H1 (cell line): ENCODE data around the gene PSIP1. TPM values are rescaled to one million over a fixed set of nuclear protein-coding genes. Genes with fewer than 3 reads are reported as not detected.

Source experiments
- ASH2L ChIP-seq: fragments of 200-600, 300-600 bp; sonication (generic); IDR thresholded peaks from one replicate; pipeline ENCODE4 v1.7.1; 2017; ENCODE audit warnings: low read length
- CHD2 ChIP-seq: IDR thresholded peaks from 2 replicates; pipeline ENCODE4 v1.6.1; 2012; ENCODE audit warnings: low read length, improper control_type of control experiment
- KDM1A ChIP-seq: fragments of 200-600, 300-600 bp; sonication (generic); IDR thresholded peaks from 2 replicates; pipeline ENCODE4 v1.7.1; 2016; ENCODE audit warnings: mild to moderate bottlenecking, low read length, borderline replicate concordance
- KDM4A ChIP-seq: IDR thresholded peaks from one replicate; pipeline ENCODE4 v1.7.1; 2012; ENCODE audit warnings: low read depth, mild to moderate bottlenecking, moderate library complexity, low read length, inconsistent platforms; ENCODE audit not compliant: severe bottlenecking
- POLR2AphosphoS5 ChIP-seq: IDR thresholded peaks from 2 replicates; pipeline ENCODE4 v1.6.1; 2011; ENCODE audit warnings: low read depth, low read length
- RAD21 ChIP-seq, 2 experiments: IDR thresholded peaks in 1 of 2; conservative IDR thresholded peaks in 1 of 2; 2 replicates each; pipeline ENCODE4 v1.6.1; 2011; ENCODE audit warnings: low read depth in 2 of 2, low read length in 2 of 2, improper control_type of control experiment in 1 of 2, inconsistent platforms in 1 of 2, mild to moderate bottlenecking in 1 of 2, moderate library complexity in 1 of 2
- RNF2 ChIP-seq: fragments of 200-900, 300-1000 bp; sonication (generic); IDR thresholded peaks from 2 replicates; pipeline ENCODE4 v1.7.1; 2016; ENCODE audit warnings: borderline replicate concordance, low read depth, mild to moderate bottlenecking, antibody characterized with exemption, low read length; ENCODE audit not compliant: poor library complexity, severe bottlenecking; ENCODE audit errors: missing control alignments
- SIN3A ChIP-seq, 2 experiments: IDR thresholded peaks in 1 of 2; conservative IDR thresholded peaks in 1 of 2; 2 replicates each; pipeline ENCODE4 v1.6.1; 2011 to 2012; ENCODE audit warnings: low read length in 2 of 2, improper control_type of control experiment in 1 of 2, low read depth in 1 of 2, mild to moderate bottlenecking in 1 of 2
- SP1 ChIP-seq: IDR thresholded peaks from 2 replicates; pipeline ENCODE4 v1.6.1; 2011; ENCODE audit warnings: low read depth, low read length
- SRF ChIP-seq: IDR thresholded peaks from 2 replicates; pipeline ENCODE4 v1.6.1; 2011; ENCODE audit warnings: mild to moderate bottlenecking, low read depth, low read length, moderate library complexity
- TEAD4 ChIP-seq: IDR thresholded peaks from 2 replicates; pipeline ENCODE4 v1.6.1; 2012; ENCODE audit warnings: low read depth, low read length, inconsistent platforms, mixed read lengths
- polyA plus RNA-seq, 7 experiments: library from polyadenylated mRNA; depleted of rRNA in 3 of 7; stranded (reverse) in 5 of 7; unstranded in 2 of 7; fragments of >200 nt in 5 of 7; fragments of 200-250 nt in 2 of 7; gene quantifications; 1 replicate in 5 of 7; 2 replicates in 1 of 7; 4 replicates in 1 of 7; pipeline versions ENCODE4 v1.2.1 to v1.2.3, GENCODE V29; 2011 to 2013; ENCODE audit warnings: missing spikeins in 2 of 7, mixed read lengths in 2 of 7
- total RNA-seq: library from RNA; stranded (reverse); fragmentation: NEBNext Ultra II Directional; extraction: Animal tissue kit (Norgen Biotek cat#: 25700); gene quantifications from 2 replicates; pipeline ENCODE4 v1.2.1, GENCODE V29; 2021
- TF ChIP-seq, protein P1 (sequence below): fragments of 300-600 bp; sonication (generic); IDR thresholded peaks from 2 replicates; pipeline ENCODE4 v1.7.1; 2012; ENCODE audit warnings: low read length, moderate library complexity, mild to moderate bottlenecking, inconsistent platforms; ENCODE audit not compliant: insufficient replicate concordance

PSIP1 gene
- total and polyA plus RNA-seq, 2 of the 8 experiments (the other 6 are each of a cell fraction or from before 2014, with no cell fraction given), result 63.3 to 387 TPM

DNA sequence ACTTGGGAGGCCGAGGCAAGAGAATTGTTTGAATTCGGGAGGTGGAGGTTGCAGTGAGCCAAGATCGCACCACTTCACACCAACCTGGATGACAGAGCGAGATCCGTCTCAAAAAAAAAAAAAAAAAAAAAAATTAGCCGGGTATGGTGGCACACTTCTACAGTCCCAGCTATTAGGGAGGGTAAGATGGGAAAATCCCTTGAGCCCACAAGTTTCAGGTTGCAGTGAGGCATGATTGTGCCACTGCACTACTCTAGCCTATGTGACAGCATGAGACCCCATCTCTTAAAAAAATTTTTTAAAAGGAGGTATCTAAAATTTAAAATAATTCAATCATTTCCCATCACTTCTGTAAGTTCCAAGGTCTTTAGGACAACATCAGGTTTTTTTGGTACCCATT, 26.0 kb downstream of the PSIP1 start (continued):
- TF ChIP-seq, protein P1, sequence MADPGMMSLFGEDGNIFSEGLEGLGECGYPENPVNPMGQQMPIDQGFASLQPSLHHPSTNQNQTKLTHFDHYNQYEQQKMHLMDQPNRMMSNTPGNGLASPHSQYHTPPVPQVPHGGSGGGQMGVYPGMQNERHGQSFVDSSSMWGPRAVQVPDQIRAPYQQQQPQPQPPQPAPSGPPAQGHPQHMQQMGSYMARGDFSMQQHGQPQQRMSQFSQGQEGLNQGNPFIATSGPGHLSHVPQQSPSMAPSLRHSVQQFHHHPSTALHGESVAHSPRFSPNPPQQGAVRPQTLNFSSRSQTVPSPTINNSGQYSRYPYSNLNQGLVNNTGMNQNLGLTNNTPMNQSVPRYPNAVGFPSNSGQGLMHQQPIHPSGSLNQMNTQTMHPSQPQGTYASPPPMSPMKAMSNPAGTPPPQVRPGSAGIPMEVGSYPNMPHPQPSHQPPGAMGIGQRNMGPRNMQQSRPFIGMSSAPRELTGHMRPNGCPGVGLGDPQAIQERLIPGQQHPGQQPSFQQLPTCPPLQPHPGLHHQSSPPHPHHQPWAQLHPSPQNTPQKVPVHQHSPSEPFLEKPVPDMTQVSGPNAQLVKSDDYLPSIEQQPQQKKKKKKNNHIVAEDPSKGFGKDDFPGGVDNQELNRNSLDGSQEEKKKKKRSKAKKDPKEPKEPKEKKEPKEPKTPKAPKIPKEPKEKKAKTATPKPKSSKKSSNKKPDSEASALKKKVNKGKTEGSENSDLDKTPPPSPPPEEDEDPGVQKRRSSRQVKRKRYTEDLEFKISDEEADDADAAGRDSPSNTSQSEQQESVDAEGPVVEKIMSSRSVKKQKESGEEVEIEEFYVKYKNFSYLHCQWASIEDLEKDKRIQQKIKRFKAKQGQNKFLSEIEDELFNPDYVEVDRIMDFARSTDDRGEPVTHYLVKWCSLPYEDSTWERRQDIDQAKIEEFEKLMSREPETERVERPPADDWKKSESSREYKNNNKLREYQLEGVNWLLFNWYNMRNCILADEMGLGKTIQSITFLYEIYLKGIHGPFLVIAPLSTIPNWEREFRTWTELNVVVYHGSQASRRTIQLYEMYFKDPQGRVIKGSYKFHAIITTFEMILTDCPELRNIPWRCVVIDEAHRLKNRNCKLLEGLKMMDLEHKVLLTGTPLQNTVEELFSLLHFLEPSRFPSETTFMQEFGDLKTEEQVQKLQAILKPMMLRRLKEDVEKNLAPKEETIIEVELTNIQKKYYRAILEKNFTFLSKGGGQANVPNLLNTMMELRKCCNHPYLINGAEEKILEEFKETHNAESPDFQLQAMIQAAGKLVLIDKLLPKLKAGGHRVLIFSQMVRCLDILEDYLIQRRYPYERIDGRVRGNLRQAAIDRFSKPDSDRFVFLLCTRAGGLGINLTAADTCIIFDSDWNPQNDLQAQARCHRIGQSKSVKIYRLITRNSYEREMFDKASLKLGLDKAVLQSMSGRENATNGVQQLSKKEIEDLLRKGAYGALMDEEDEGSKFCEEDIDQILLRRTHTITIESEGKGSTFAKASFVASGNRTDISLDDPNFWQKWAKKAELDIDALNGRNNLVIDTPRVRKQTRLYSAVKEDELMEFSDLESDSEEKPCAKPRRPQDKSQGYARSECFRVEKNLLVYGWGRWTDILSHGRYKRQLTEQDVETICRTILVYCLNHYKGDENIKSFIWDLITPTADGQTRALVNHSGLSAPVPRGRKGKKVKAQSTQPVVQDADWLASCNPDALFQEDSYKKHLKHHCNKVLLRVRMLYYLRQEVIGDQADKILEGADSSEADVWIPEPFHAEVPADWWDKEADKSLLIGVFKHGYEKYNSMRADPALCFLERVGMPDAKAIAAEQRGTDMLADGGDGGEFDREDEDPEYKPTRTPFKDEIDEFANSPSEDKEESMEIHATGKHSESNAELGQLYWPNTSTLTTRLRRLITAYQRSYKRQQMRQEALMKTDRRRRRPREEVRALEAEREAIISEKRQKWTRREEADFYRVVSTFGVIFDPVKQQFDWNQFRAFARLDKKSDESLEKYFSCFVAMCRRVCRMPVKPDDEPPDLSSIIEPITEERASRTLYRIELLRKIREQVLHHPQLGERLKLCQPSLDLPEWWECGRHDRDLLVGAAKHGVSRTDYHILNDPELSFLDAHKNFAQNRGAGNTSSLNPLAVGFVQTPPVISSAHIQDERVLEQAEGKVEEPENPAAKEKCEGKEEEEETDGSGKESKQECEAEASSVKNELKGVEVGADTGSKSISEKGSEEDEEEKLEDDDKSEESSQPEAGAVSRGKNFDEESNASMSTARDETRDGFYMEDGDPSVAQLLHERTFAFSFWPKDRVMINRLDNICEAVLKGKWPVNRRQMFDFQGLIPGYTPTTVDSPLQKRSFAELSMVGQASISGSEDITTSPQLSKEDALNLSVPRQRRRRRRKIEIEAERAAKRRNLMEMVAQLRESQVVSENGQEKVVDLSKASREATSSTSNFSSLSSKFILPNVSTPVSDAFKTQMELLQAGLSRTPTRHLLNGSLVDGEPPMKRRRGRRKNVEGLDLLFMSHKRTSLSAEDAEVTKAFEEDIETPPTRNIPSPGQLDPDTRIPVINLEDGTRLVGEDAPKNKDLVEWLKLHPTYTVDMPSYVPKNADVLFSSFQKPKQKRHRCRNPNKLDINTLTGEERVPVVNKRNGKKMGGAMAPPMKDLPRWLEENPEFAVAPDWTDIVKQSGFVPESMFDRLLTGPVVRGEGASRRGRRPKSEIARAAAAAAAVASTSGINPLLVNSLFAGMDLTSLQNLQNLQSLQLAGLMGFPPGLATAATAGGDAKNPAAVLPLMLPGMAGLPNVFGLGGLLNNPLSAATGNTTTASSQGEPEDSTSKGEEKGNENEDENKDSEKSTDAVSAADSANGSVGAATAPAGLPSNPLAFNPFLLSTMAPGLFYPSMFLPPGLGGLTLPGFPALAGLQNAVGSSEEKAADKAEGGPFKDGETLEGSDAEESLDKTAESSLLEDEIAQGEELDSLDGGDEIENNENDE, result no peak
- no peak for TF ChIP-seq TEAD4
- TF ChIP-seq CHD2, result no peak
- no peak for TF ChIP-seq SIN3A (conservative IDR thresholded peaks at IDR 0.05 in 1 of 2, IDR thresholded peaks at IDR 0.05 in 1 of 2; ENCODE audit: low read depth in 1 of 2, low read length in 2 of 2)
- TF ChIP-seq KDM4A, result no peak
- no peak for TF ChIP-seq SP1
- TF ChIP-seq RNF2, result no peak
- TF ChIP-seq POLR2AphosphoS5, result no peak
- TF ChIP-seq KDM1A, result no peak
- no peak for TF ChIP-seq ASH2L
- no peak for TF ChIP-seq SRF
- no peak for TF ChIP-seq RAD21 (IDR thresholded peaks at IDR 0.05 in 1 of 2, conservative IDR thresholded peaks at IDR 0.05 in 1 of 2; ENCODE audit: low read depth in 2 of 2, low read length in 2 of 2)
